C4-2B (cell line): ENCODE results near the gene KIF27.

Source experiments
- H3K27ac ChIP-seq: fragments of 450-650 bp; 2 replicates; pipeline ENCODE4 v1.5.1; 2017
- CTCF ChIP-seq: fragments of 450-650 bp; conservative IDR thresholded peaks from 2 replicates; pipeline ENCODE4 v1.5.1; 2017; ENCODE audit warnings: mild to moderate bottlenecking
- ZFX ChIP-seq: fragments of 450-650 bp; IDR thresholded peaks from 2 replicates; pipeline ENCODE4 v1.6.1; 2017

Gene KIF27

GRCh38 chr9:83920927-83921707 lies at the start of gene KIF27:
TSS of gene KIF27 (minus strand) at chr9:83921432. CDS start at chr9:83915591, 5,841 bp downstream.
- H3K27ac ChIP-seq, result peak within 1 kb of the TSS; percentile 79
- TF ChIP-seq CTCF, result peak; percentile 77
- TF ChIP-seq ZFX, result peak; percentile 79

GRCh38 chr9:83969602-83970001 lies 48.4 kb upstream of the KIF27 start:
- TF ChIP-seq CTCF (no peak), ZFX (no peak)
- H3K27ac ChIP-seq, result no peak overlapping the region

GRCh38 chr9:83967073-83967472 lies 45.8 kb upstream of the KIF27 start:
- no peak overlapping the region for H3K27ac ChIP-seq
- TF ChIP-seq ZFX, result no peak
- TF ChIP-seq CTCF, result no peak

GRCh38 chr9:83966209-83966582 lies 45.0 kb upstream of the KIF27 start:
- TF ChIP-seq CTCF (no peak), ZFX (no peak)
- H3K27ac ChIP-seq, result no peak overlapping the region

- TF ChIP-seq ZFX (no peak), CTCF (no peak)
- no peak overlapping the region for H3K27ac ChIP-seq
Observed at GRCh38 chr9:83965350-83966208, 44.3 kb upstream of the KIF27 start.

- TF ChIP-seq ZFX (no peak), CTCF (no peak)
- no peak overlapping the region for H3K27ac ChIP-seq
Observed at GRCh38 chr9:83964973-83965349, 43.7 kb upstream of the KIF27 start.

GRCh38 chr9:83962165-83962564 lies 40.9 kb upstream of the KIF27 start:
- H3K27ac ChIP-seq, result peak overlapping the region; percentile 72
- no peak for TF ChIP-seq CTCF
- no peak for TF ChIP-seq ZFX
